Astrocyte (in vitro differentiated cells and primary cell): ENCODE measurements around the gene ENPP3.

Source experiments
- CTCF ChIP-seq: IDR thresholded peaks from 2 replicates; pipeline ENCODE4 v1.5.1; 2011; ENCODE audit warnings: low read depth, mild to moderate bottlenecking, inconsistent platforms, low read length, moderate library complexity; ENCODE audit not compliant: insufficient read depth
- EZH2 ChIP-seq: IDR thresholded peaks from 2 replicates; pipeline ENCODE4 v1.6.1; 2012; ENCODE audit warnings: mild to moderate bottlenecking, low read length, inconsistent platforms; ENCODE audit not compliant: insufficient read depth

DNA sequence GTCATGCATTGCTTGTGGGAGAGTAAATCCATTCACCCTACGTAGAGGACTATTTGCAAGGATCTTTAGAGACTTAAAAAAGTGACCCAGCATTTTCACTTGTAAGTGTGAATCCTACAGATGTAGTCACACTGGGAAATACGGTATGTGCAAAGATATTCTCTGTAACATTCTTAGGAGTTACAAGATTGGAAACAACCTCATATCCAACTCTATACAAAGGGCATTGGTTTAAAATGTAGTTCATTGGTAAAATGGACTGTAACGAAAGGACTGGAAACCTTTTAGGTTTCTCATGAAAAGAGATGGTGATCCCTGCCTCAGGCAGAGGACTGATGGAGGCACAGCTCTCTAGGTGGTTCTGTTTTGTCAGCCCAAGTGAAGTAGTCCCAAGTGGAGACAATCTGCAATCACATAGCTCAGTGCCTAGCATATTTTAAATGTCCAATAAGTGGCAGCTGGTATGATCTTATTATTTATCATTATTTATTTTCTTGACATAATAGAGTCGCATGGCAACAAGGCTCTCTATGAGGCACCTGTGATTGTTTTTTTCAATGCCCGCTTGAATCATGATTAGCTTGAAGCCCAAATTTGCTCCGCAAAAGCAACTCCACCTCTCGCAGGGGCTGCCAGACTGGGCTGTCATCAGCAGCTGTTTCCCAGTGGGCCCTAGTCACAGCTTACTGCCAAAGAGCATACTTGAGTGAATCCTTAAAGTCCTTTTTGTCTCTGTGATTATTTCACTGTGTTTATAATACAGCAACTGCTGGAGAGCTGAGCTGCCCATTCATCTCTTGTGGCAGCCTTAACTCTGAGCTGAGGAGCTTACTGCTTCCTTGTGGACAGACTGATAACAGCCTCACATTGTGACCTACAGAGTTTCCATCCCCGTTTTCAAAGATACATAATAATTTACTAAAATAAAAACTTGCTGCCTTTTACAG is 150.9 kb downstream of the ENPP3 start:
- TF ChIP-seq CTCF (peak; percentile 6), EZH2 (no peak)
